ENCODE results near the gene COX8A.

GRCh38 chr11:63966444-63966843 lies 8.0 kb upstream of the COX8A start:
- TF ChIP-seq EZH2 (optimal IDR thresholded peaks at IDR 0.05; ENCODE audit: low read depth, low read length) (no peak), CTCF (IDR thresholded peaks at IDR 0.05; ENCODE audit: low read length) (no peak)
